Measurements from ENCODE around the gene CRAMP1. TPM values are rescaled to one million over a fixed set of nuclear protein-coding genes. Genes with fewer than 3 reads are reported as not detected.

CRAMP1 gene
- total RNA-seq, 1 donor from 2014 or later = 12.3 TPM

DNA sequence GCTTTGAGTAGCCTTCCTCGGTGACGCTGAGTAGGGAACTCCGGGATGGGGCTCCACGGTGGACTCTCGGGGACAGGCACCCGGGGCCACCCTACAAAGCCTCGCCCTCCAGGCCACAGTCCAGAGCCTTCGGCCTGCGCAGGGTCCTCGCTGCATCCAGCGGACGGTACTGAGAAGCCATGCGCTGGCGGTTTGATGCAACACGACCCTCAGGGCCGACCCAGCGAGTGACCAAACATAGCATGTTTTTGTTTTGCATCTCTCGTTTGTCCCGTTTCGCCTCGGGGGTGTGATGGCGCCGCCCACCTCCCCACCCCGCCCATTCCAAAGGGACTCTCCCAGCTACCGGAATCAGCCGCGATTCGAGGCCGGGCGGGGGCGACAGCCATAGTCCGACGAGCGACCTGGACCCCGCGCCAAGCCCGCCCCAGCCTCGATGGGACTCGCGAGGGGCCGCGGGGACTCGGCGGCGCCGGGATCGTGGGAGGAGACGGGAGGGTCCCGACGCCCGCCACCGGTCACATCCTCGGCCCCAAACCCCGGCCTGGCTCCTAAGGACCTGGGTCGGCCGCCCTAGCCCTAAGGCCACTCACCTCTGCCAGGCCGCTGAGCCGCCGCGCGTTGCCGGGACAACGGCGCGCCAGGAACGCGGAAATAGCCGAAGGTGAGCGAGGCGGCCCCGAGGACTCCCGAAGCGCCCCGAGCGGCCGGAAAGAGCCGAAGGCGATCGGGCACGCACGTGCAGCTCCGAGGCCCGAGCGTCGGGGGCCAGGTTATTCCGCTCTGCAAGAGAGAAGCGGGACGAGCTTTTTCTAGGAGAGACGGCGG, 1.9 kb upstream of the CRAMP1 start:
- peaks cover 48% of the 10 kb centered on the region for H3K4me1 ChIP-seq
- TF ChIP-seq CTCF (IDR thresholded peaks at IDR 0.05; ENCODE audit: borderline replicate concordance) = no peak

GRCh38 chr16:1610899-1611632, 1.1 kb upstream of the CRAMP1 start:
- no peak for TF ChIP-seq CTCF (IDR thresholded peaks at IDR 0.05; ENCODE audit: borderline replicate concordance)
- Histone ChIP-seq H3K27me3 (ENCODE audit: low read depth) (no peaks in the 10 kb centered on the region), H3K4me3 (peak overlapping the region; percentile 96), H3K27ac (replicated peaks) (peak overlapping the region; percentile 88), H3K9me3 (replicated peaks) (no peaks in the 10 kb centered on the region), H3K4me1 (peaks cover 56% of the 10 kb centered on the region), H3K36me3 (peaks cover 15% of the 10 kb centered on the region)
- intact Hi-C loops (cut with micrococcal nuclease) = no loop called here
- no peak for DNase-seq

More for the DNA sequence above, 1.9 kb upstream of the CRAMP1 start:
- DNase-seq = peak; percentile 88
- no peaks in the 10 kb centered on the region for H3K27me3 ChIP-seq (ENCODE audit: low read depth)
- no peaks in the 10 kb centered on the region for H3K9me3 ChIP-seq (replicated peaks)
- intact Hi-C loops (cut with micrococcal nuclease) = no loop called here
- peak overlapping the region; percentile 88 for H3K27ac ChIP-seq (replicated peaks)
- H3K4me3 ChIP-seq = peak overlapping the region; percentile 96
- peaks cover 16% of the 10 kb centered on the region for H3K36me3 ChIP-seq

DNA sequence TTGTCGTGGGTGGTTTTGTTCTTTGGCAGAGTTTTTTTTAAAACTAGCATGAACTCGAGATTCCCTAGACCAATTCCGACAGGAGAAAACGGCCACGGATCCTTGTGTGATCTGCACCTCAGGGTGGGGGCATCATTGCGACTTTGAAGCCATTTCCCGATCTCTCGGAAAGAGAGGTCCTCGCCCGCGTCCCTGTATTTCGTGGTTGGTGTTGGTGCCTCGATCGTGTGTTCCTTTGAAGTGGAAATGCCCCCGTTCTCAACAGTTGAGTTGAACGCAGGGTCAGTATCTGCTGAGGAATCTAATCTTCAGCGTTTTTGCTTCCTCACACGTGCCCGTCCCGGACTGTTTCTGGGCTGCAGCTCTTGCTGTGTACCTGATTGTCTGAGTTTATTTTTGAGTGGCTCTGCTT, 1.1 kb downstream of the CRAMP1 start:
- Histone ChIP-seq H3K27me3 (ENCODE audit: low read depth) (no peaks in the 10 kb centered on the region), H3K4me3 (peak overlapping the region; percentile 96), H3K36me3 (peaks cover 24% of the 10 kb centered on the region), H3K27ac (replicated peaks) (peak overlapping the region; percentile 88), H3K9me3 (replicated peaks) (no peaks in the 10 kb centered on the region), H3K4me1 (peaks cover 67% of the 10 kb centered on the region)
- DNase-seq = no peak
- no peak for TF ChIP-seq CTCF (IDR thresholded peaks at IDR 0.05; ENCODE audit: borderline replicate concordance)
- intact Hi-C loops (cut with micrococcal nuclease) = no loop called here

- peak overlapping the region; percentile 88 for H3K27ac ChIP-seq (replicated peaks)
- H3K9me3 ChIP-seq (replicated peaks) = no peaks in the 10 kb centered on the region
- peaks cover 26% of the 10 kb centered on the region for H3K36me3 ChIP-seq
- no peaks in the 10 kb centered on the region for H3K27me3 ChIP-seq (ENCODE audit: low read depth)
- TF ChIP-seq CTCF (IDR thresholded peaks at IDR 0.05; ENCODE audit: borderline replicate concordance) = no peak
- peaks cover 67% of the 10 kb centered on the region for H3K4me1 ChIP-seq
- DNase-seq = no peak
- intact Hi-C loops (cut with micrococcal nuclease) = no loop called here
- H3K4me3 ChIP-seq = peak overlapping the region; percentile 96
Measured at GRCh38 chr16:1613728-1614455, 1.7 kb downstream of the CRAMP1 start.

DNA sequence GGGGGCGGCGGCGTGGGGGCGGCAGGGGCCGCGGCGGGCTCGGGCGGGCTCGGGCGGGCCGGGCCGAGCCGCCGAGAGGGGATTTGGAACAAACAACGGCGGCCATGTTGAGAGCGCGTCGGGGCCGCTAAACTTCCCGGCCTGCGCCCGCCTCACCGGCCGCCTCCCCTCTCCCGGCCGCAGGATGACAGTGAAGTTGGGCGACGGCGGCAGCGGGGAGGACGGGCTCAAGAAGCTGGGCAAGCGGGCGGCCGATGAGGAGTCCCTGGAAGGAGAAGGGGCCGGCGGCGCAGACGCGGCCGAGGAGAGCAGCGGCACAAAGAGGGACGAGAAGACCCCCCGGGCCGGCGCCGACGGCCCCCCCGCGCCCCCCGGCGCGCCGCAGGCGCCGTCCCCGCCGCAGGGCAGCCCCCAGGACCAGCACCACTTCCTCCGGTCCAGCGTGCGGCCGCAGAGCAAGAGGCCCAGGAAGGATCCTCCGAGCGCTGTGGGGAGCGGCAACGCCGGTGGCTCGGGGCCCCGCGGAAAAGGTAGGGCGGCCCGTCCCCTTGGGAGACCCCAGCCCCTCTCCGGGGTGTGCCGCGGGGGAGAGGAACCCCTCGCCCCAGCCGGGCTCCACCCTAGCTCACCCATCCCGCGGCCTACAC, 2.4 kb downstream of the CRAMP1 start:
- Histone ChIP-seq H3K4me1 (peaks cover 63% of the 10 kb centered on the region), H3K4me3 (peak overlapping the region; percentile 96), H3K27me3 (ENCODE audit: low read depth) (no peaks in the 10 kb centered on the region), H3K36me3 (peaks cover 33% of the 10 kb centered on the region), H3K9me3 (replicated peaks) (no peaks in the 10 kb centered on the region), H3K27ac (replicated peaks) (peak overlapping the region; percentile 88)
- DNase-seq = no peak
- intact Hi-C loops (cut with micrococcal nuclease) = no loop called here
- TF ChIP-seq CTCF (IDR thresholded peaks at IDR 0.05; ENCODE audit: borderline replicate concordance) = no peak
